Endothelial cell of umbilical vein (primary cell): ENCODE data around the gene LSM7. TPM values are rescaled to one million over a fixed set of nuclear protein-coding genes. Genes with fewer than 3 reads are reported as not detected.

Source experiments
- BruUV-seq: library from RNA; stranded (reverse); fragments of 400-500 nt; replicated peaks from 2 replicates; lab custom pipeline; 2021; lab: Mats Ljungman, UMichigan
- CTCF ChIA-PET: fragments of 300-600, 350-600 bp; sonication (Branson Sonifier 250); formaldehyde crosslinking; loops from one replicate; lab custom pipeline; 2021; ENCODE audit warnings: antibody characterized with exemption, inconsistent platforms; lab: Charles Lee
- POLR2A ChIA-PET: fragments of 300-600, 350-600 bp; sonication (Branson Sonifier 250); formaldehyde crosslinking; loops from one replicate; lab custom pipeline; 2021; ENCODE audit warnings: antibody characterized with exemption, inconsistent platforms; lab: Charles Lee
- DNase-seq: peaks from one replicate; pipeline ENCODE4 v3.0.0-alpha.2; 2011; ENCODE audit warnings: low read depth, low spot score
- FAIRE-seq: peaks from 2 replicates; lab custom pipeline; 2011; peaks lifted over from hg19 to GRCh38; lab: Jason Lieb, UNC
- H2AFZ ChIP-seq: 2 replicates; pipeline ENCODE4 v1.6.0; 2012; ENCODE audit warnings: low read depth, low read length, control low read depth, inconsistent platforms
- H3K27ac ChIP-seq: 2 replicates; pipeline ENCODE4 v1.5.1; 2011; ENCODE audit warnings: low read depth, mild to moderate bottlenecking, control low read depth, low read length, moderate library complexity; ENCODE audit not compliant: insufficient read depth
- H3K27me3 ChIP-seq, 2 experiments: 2 replicates each; pipeline versions ENCODE4 v1.6.0 to v1.6.1; 2011; ENCODE audit warnings: low read length in 2 of 2, mixed read lengths in 1 of 2; ENCODE audit not compliant: control insufficient read depth in 2 of 2, insufficient read depth in 2 of 2
- H3K36me3 ChIP-seq, 2 experiments: 2 replicates in 1 of 2; 3 replicates in 1 of 2; pipeline ENCODE4 v1.5.1; 2011; ENCODE audit warnings: low read length in 2 of 2, mild to moderate bottlenecking in 1 of 2, moderate library complexity in 1 of 2; ENCODE audit not compliant: control insufficient read depth in 2 of 2, insufficient read depth in 2 of 2; ENCODE audit errors: extremely low read depth in 1 of 2
- H3K4me1 ChIP-seq: 3 replicates; pipeline ENCODE4 v1.5.1; 2011; ENCODE audit warnings: mild to moderate bottlenecking, low read length; ENCODE audit not compliant: control insufficient read depth, insufficient read depth; ENCODE audit errors: extremely low read depth
- H3K4me2 ChIP-seq: 2 replicates; pipeline ENCODE4 v1.6.1; 2011; ENCODE audit warnings: low read length, control low read depth, mixed read lengths; ENCODE audit not compliant: insufficient read depth
- H3K4me3 ChIP-seq, 3 experiments: fragments of 200-600 bp in 1 of 3; sonication (generic), shearing (Covaris generic) in 1 of 3; replicated peaks in 1 of 3; 2 replicates each; pipeline ENCODE4 v1.5.1; 2011 to 2016; ENCODE audit warnings: control low read depth in 3 of 3, low read length in 3 of 3, mild to moderate bottlenecking in 2 of 3, inconsistent platforms in 1 of 3, low read depth in 1 of 3, moderate library complexity in 1 of 3; ENCODE audit not compliant: insufficient read depth in 1 of 3
- H3K79me2 ChIP-seq: 2 replicates; pipeline ENCODE4 v1.6.0; 2012; ENCODE audit warnings: low read length, inconsistent platforms; ENCODE audit not compliant: control insufficient read depth, insufficient read depth
- H3K9ac ChIP-seq: replicated peaks from 2 replicates; pipeline ENCODE3; 2011; ENCODE audit warnings: low read length, control low read depth; ENCODE audit not compliant: insufficient read depth; ENCODE audit errors: extremely low read depth
- H3K9me1 ChIP-seq: replicated peaks from 3 replicates; pipeline ENCODE4 v1.6.0; 2011; ENCODE audit warnings: mild to moderate bottlenecking, low read length; ENCODE audit not compliant: control insufficient read depth, insufficient read depth; ENCODE audit errors: extremely low read depth
- H3K9me3 ChIP-seq: replicated peaks from 2 replicates; pipeline ENCODE4 v1.5.1; 2012; ENCODE audit warnings: low read length, inconsistent platforms; ENCODE audit not compliant: control insufficient read depth, insufficient read depth
- H4K20me1 ChIP-seq: replicated peaks from 2 replicates; pipeline ENCODE3; 2011; ENCODE audit warnings: mild to moderate bottlenecking, low read length; ENCODE audit not compliant: control insufficient read depth, insufficient read depth; ENCODE audit errors: extremely low read depth
- CTCF ChIP-seq, 2 donors: IDR thresholded peaks; 1 replicate in 1 of 2; 2 replicates in 1 of 2; pipeline ENCODE4 v1.5.1; 2011; ENCODE audit warnings: low read length in 2 of 2, mild to moderate bottlenecking in 2 of 2, moderate library complexity in 2 of 2, control low read depth in 1 of 2, inconsistent platforms in 1 of 2, low read depth in 1 of 2; ENCODE audit not compliant: insufficient read depth in 1 of 2; ENCODE audit errors: extremely low read depth in 1 of 2
- EZH2 ChIP-seq: IDR thresholded peaks from 2 replicates; pipeline ENCODE4 v1.6.1; 2012; ENCODE audit warnings: borderline replicate concordance, low read depth, mild to moderate bottlenecking, moderate library complexity, low read length, inconsistent platforms; ENCODE audit not compliant: severe bottlenecking
- FOS ChIP-seq: IDR thresholded peaks from 2 replicates; pipeline ENCODE4 v1.6.1; 2011; ENCODE audit warnings: mild to moderate bottlenecking, low read length, moderate library complexity, borderline replicate concordance; ENCODE audit not compliant: insufficient read depth
- GATA2 ChIP-seq: IDR thresholded peaks from 2 replicates; pipeline ENCODE4 v1.7.0; 2011; ENCODE audit warnings: low read depth, mild to moderate bottlenecking, moderate library complexity, mixed read lengths, low read length; ENCODE audit not compliant: insufficient read length, insufficient read depth
- JUN ChIP-seq: IDR thresholded peaks from 2 replicates; pipeline ENCODE4 v1.6.1; 2011; ENCODE audit warnings: borderline replicate concordance, low read depth; ENCODE audit not compliant: insufficient read length, insufficient read depth
- MAX ChIP-seq: IDR thresholded peaks from 2 replicates; pipeline ENCODE4 v1.6.1; 2011; ENCODE audit not compliant: insufficient read depth, insufficient read length
- MYC ChIP-seq: IDR thresholded peaks from one replicate; pipeline ENCODE4 v1.6.1; 2011; ENCODE audit warnings: mild to moderate bottlenecking, low read depth, low read length
- POLR2A ChIP-seq: IDR thresholded peaks from 2 replicates; pipeline ENCODE4 v1.6.1; 2012; ENCODE audit warnings: low read depth, mild to moderate bottlenecking, control low read depth, low read length
- POLR2AphosphoS5 ChIP-seq: IDR thresholded peaks from 2 replicates; pipeline ENCODE4 v1.6.1; 2012; ENCODE audit warnings: low read depth, mild to moderate bottlenecking, control low read depth, low read length, moderate library complexity; ENCODE audit not compliant: insufficient read depth
- dilution Hi-C: fragments of 300-500 bp; cut with MboI; formaldehyde crosslinking; loops from one replicate; pipeline ENCODE4 v1.15.0; 2019; ENCODE audit warnings: low sequenced_read_pairs; ENCODE audit not compliant: extremely low pct_ligation_motif_present
- intact Hi-C: fragments of 100-400 bp; cut with micrococcal nuclease; formaldehyde crosslinking; loops from one replicate; pipeline ENCODE4 v1.10.0; 2022
- polyA plus RNA-seq, 4 experiments: library from polyadenylated mRNA; depleted of rRNA in 3 of 4; stranded (reverse) in 3 of 4; unstranded in 1 of 4; fragments of >200 nt; gene quantifications; 2 replicates each; pipeline versions ENCODE4 v1.2.1 to v1.2.3, GENCODE V29; 2011 to 2012; ENCODE audit warnings: missing spikeins in 1 of 4
- total RNA-seq: library from RNA; stranded (reverse); gene quantifications from 2 replicates; pipeline ENCODE4 v1.2.3, GENCODE V29; 2021

LSM7 gene
- total and polyA plus RNA-seq, 2 donors (not counting 3 experiments of a cell fraction or from before 2014, with no cell fraction given): 124 to 673 TPM

- ChIA-PET POLR2A (no interaction called here), CTCF (no interaction called here)
- H3K4me1 ChIP-seq: peaks cover 9% of the 10 kb centered on the region
- peaks cover 10% of the 10 kb centered on the region in 2 experiments for H3K27me3 ChIP-seq
- no peak for DNase-seq
- H3K9me1 ChIP-seq: no peaks in the 10 kb centered on the region
- FAIRE-seq: no peak
- no peaks in the 10 kb centered on the region for H3K36me3 ChIP-seq
- dilution Hi-C loops: no loop called here
- TF ChIP-seq JUN (no peak), GATA2 (no peak), EZH2 (no peak), CTCF (IDR thresholded peaks at IDR 0.05; ENCODE audit: extremely low read depth in 1 of 2, insufficient read depth in 1 of 2, low read depth in 1 of 2, low read length in 2 of 2) (no peak), MAX (no peak), MYC (no peak), FOS (no peak), POLR2AphosphoS5 (no peak), POLR2A (no peak)
- no peak overlapping the region for H2AFZ ChIP-seq
- H3K9ac ChIP-seq: no peak overlapping the region
- H3K4me3 ChIP-seq: no peak overlapping the region
- no peak overlapping the region for H3K4me2 ChIP-seq
- no peaks in the 10 kb centered on the region for H4K20me1 ChIP-seq
- BruUV-seq: no TSS peak
- H3K27ac ChIP-seq: no peak overlapping the region
- intact Hi-C loops: no loop called here
- H3K9me3 ChIP-seq: no peaks in the 10 kb centered on the region
- no peaks in the 10 kb centered on the region for H3K79me2 ChIP-seq
These were observed 44.4 kb downstream of the LSM7 start for GRCh38 chr19:2283835-2284507.
